GM19035 (cell line): ENCODE measurements around the gene CAPNS1.
A peak's percentile ranks its signal among the peaks of the same experiment; 100 is the strongest.

Experiments
- ATAC-seq: cut with Tn5 transposase; IDR thresholded peaks from one replicate; pipeline ENCODE4 v1.9.1; 2021; ENCODE audit not compliant: unreplicated experiment

The CAPNS1 gene

GRCh38 chr19:36139473-36140303, at the start of gene CAPNS1:
CAPNS1 (plus strand) TSS chr19:36140066; CDS start chr19:36141012, 946 bp downstream.
- ATAC-seq = peak; percentile 85

- no peak for ATAC-seq
Measured at GRCh38 chr19:36090910-36091695, 48.8 kb upstream of the CAPNS1 start.

DNA sequence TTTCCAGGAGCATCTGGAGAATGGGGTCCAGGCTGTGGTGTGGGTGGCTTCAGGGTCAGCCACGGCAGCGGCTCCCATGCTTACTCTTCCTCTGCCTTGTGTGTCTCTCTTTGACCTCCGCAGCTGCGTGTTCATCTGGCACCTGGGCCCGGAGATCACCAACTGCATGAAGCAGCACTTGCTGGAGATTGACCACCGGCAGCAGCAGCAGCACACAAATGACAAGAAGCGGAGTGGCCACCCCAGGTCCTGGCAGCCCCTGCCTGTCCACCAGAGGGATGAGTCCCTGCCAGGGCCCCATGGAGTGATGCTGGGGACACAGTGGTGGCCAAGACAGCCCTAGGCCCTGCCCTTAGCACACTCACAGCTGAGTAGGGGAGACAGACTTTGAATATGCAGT, 47.3 kb upstream of the CAPNS1 start:
- no peak for ATAC-seq

GRCh38 chr19:36093146-36093662, 46.7 kb upstream of the CAPNS1 start:
- no peak for ATAC-seq

GRCh38 chr19:36093687-36094086, 46.2 kb upstream of the CAPNS1 start:
- ATAC-seq = no peak

DNA sequence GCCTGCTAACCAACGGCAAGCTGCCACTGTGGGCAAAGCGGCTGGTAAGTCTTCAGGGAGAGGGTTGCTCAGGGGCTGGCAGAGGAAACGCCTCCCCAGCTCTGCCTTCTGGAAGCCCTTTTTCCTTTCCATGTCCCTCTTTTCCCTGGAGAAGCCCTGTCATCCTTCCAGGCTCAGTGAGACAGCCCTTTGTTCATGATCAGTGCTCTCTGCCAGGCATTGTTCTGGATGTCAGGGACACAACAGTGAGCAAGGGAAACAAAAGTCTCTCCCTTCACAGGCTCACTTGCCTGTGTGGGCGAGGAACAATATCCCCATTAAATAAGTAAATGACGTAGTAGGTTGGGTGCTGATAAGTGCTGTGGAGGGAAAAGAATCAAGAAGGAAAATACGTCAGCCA, 42.8 kb upstream of the CAPNS1 start:
- ATAC-seq = no peak

DNA sequence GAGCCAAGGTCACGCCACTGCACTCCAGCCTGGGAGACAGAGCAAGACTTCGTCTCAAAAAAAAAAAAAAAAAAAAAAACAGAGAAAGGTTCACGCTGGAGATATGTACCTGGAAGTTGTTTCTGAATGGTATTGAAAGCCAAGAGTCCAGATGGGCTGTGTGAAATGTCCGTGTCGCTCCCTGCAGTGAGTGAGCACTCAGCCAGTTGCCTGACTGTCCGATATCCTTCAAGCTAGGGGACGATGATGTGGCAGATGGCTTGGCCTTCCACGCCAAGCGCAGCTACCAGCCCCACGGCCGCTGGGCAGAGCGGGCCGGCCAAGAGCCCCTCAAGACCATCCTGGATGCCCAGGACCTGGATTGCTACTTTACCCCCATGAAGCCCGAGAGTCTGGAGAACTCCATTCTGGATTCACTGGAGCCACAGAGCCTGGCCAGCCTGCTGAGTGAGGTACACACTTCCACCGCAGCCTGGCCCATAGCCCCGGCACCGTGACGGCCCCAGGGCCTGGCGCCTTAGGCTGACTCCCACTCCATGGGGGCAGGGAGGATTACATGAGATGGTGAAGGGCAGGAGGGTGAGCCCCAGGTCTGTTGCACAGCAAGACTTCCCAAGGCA, 40.6 kb upstream of the CAPNS1 start:
- no peak for ATAC-seq

GRCh38 chr19:36100476-36100875, 39.4 kb upstream of the CAPNS1 start:
- ATAC-seq = no peak

- no peak for ATAC-seq
Measured at GRCh38 chr19:36101550-36102327, 38.1 kb upstream of the CAPNS1 start.

- no peak for ATAC-seq
Measured at GRCh38 chr19:36103040-36103626, 36.7 kb upstream of the CAPNS1 start.

- no peak for ATAC-seq
Measured at GRCh38 chr19:36103842-36104552, 35.9 kb upstream of the CAPNS1 start.

DNA sequence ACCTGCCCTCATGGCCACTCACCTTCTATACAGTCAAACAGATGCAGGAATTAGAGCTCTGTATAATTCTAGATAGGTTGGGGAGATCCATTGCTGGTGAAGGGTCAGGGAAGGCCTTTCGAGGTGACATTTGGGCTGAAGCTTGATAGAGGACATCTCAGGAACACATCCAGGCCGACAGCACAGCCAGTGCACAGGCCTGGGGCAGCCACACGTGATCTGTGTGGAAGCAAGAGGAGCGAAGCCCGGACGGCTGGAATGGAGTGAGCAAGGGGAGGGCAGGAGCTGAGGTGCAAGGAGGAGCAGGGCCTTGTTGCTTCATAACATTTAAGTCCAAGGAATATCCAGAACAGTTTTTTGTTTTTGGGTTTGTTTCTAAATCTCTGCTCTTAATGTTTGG, 33.4 kb upstream of the CAPNS1 start:
- ATAC-seq = no peak

- no peak for ATAC-seq
Measured at GRCh38 chr19:36106991-36107390, 32.9 kb upstream of the CAPNS1 start.

GRCh38 chr19:36108684-36109083, 31.2 kb upstream of the CAPNS1 start:
- no peak for ATAC-seq

DNA sequence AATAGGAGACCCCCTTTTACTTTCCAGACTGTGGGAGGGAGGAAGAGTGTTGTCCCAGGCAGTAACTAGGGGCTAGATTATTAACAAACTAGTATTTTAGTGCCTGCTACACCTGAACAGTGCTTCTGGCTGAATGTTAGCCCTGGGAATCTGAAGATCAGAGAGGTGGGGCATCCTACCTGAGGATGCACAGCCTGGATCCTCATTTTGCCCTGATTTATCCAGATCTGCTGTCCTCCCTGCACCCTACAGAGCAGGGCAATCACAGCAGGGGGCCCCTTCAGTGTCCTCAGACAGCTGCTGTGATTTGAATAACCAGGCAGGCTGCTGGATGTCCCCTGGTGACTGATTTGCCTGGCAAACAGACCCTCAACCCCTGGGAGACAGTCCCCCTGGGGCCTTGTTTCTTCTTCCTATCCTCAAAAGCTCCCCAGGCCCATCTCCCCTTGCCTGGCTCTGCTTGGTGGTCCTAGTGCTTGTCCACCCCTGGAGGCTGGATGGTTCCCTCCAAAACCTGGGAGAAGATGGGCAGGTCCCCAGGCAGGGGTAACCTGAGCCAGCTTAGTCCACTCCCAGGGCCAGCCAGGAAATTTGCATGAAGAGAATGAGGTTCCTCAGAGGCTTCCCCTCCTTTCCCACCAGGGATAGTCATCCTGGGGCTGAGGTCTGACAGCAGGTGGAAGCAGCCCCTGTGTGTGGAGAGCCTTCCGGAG, 29.2 kb upstream of the CAPNS1 start, which contains the start of gene OVOL3:
TSS of gene OVOL3 (plus strand) at position 657 of the 713 bp plus-strand sequence. CDS start 60 bp downstream, outside the sequence.
- no peak for ATAC-seq

DNA sequence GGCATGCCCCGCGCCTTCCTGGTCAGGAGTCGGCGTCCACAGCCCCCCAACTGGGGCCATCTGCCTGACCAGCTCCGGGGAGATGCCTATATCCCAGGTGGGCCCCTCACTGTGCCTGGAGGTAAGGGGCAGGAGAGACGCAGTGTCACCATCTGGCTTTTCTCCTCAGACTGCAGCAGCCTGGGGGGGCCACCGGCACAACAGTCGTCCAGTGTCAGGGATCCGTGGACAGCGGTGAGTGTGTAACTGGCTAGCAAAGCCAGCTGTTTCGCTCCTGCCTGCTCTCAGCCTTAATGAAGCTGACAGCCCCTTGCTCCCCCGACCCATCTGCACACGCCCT, 28.7 kb upstream of the CAPNS1 start:
- no peak for ATAC-seq

DNA sequence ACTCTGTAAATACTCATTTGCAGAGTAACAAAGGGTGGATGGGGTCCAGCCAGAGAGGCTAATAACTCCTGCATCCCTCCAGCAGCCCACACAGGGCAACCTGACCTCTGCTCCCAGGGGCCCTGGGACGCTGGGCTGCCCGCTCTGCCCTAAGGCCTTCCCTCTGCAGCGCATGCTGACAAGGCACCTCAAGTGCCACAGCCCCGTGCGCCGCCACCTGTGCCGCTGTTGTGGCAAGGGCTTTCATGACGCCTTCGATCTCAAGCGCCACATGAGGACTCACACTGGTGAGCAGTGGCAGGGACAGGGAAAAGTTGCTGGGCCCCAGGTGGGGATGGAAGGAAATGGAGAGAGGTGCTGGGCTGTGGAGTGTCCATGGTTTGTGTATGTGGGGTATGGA, 27.2 kb upstream of the CAPNS1 start:
- no peak for ATAC-seq

- no peak for ATAC-seq
Measured at GRCh38 chr19:36113425-36113824, 26.4 kb upstream of the CAPNS1 start.
